PC-9 (cell line): ENCODE data around the gene DHCR7. TPM values are rescaled to one million over a fixed set of nuclear protein-coding genes. Genes with fewer than 3 reads are reported as not detected.

Experiments used
- BruUV-seq: library from RNA; stranded (reverse); fragments of 400-500 nt; replicated peaks from 2 replicates; lab custom pipeline; 2021; lab: Mats Ljungman, UMichigan
- CTCF ChIA-PET: fragments of 300-600 bp; sonication (Branson Sonifier 250); formaldehyde crosslinking; loops from one replicate; lab custom pipeline; 2022; ENCODE audit warnings: antibody characterized with exemption; lab: Charles Lee
- POLR2A ChIA-PET: fragments of 300-600 bp; sonication (Branson Sonifier 250); formaldehyde crosslinking; loops from one replicate; lab custom pipeline; 2022; ENCODE audit warnings: antibody characterized with exemption; ENCODE audit not compliant: unreplicated experiment; lab: Charles Lee
- DNase-seq, 2 experiments: peaks; one replicate each; pipeline versions ENCODE4 v3.0.0 to v3.0.0-alpha.2; 2015 to 2022; ENCODE audit warnings: mixed read lengths in 1 of 2
- H2AFZ ChIP-seq: fragments of 200-600 bp; sonication (generic); 2 replicates; pipeline ENCODE4 v1.8.1; 2017; ENCODE audit warnings: antibody characterized with exemption
- H3F3A ChIP-seq: fragments of 200-600 bp; sonication (generic); 2 replicates; pipeline ENCODE4 v1.8.1; 2017; ENCODE audit warnings: antibody characterized with exemption, mild to moderate bottlenecking, low read depth; ENCODE audit not compliant: insufficient read depth
- H3K27ac ChIP-seq: fragments of 200-600 bp; sonication (generic); 2 replicates; pipeline ENCODE4 v1.6.1; 2016; ENCODE audit warnings: mixed run types
- H3K27me3 ChIP-seq: fragments of 200-600 bp; sonication (generic); 2 replicates; pipeline ENCODE4 v1.6.1; 2016; ENCODE audit warnings: low read depth, mixed run types; ENCODE audit not compliant: insufficient read depth
- H3K36me3 ChIP-seq: fragments of 200-600 bp; sonication (generic); 2 replicates; pipeline ENCODE4 v1.6.1; 2016; ENCODE audit warnings: low read depth, mixed run types
- H3K4me1 ChIP-seq: fragments of 200-600 bp; sonication (generic); replicated peaks from 2 replicates; pipeline ENCODE4 v1.6.1; 2016; ENCODE audit warnings: mixed run types; ENCODE audit not compliant: insufficient read depth
- H3K4me2 ChIP-seq: fragments of 200-600 bp; sonication (generic); 2 replicates; pipeline ENCODE4 v1.6.1; 2017; ENCODE audit warnings: mixed run types
- H3K4me3 ChIP-seq: fragments of 200-600 bp; sonication (generic); 2 replicates; pipeline ENCODE4 v1.6.1; 2016; ENCODE audit warnings: mixed run types
- H3K79me2 ChIP-seq: fragments of 200-600 bp; sonication (generic); 2 replicates; pipeline ENCODE4 v1.6.1; 2017; ENCODE audit warnings: low read depth, mixed run types
- H3K9me2 ChIP-seq: fragments of 200-600 bp; sonication (generic); 2 replicates; pipeline ENCODE4 v1.8.1; 2017; ENCODE audit warnings: mild to moderate bottlenecking; ENCODE audit not compliant: insufficient read depth
- H3K9me3 ChIP-seq: fragments of 200-600 bp; sonication (generic); 2 replicates; pipeline ENCODE4 v1.8.1; 2016; ENCODE audit warnings: low read depth; ENCODE audit not compliant: insufficient read depth
- H4K20me1 ChIP-seq: fragments of 200-600 bp; sonication (generic); 2 replicates; pipeline ENCODE4 v1.8.1; 2017; ENCODE audit not compliant: insufficient read depth
- CTCF ChIP-seq: fragments of 200-600 bp; sonication (generic); conservative IDR thresholded peaks from 2 replicates; pipeline ENCODE4 v1.6.1; 2017; ENCODE audit warnings: mixed run types, antibody characterized with exemption, mild to moderate bottlenecking, moderate library complexity
- EZH2 ChIP-seq: fragments of 200-600 bp; sonication (generic); IDR thresholded peaks from 2 replicates; pipeline ENCODE4 v1.8.0; 2017; ENCODE audit warnings: antibody characterized with exemption, low read depth
- intact Hi-C: fragments of 100-400 bp; cut with micrococcal nuclease; formaldehyde crosslinking; loops from one replicate; pipeline ENCODE4 v1.10.0; 2022; ENCODE audit not compliant: unreplicated experiment
- total RNA-seq: library from RNA; stranded (reverse); gene quantifications from 2 replicates; pipeline ENCODE4 v1.2.3, GENCODE V29; 2021

Gene DHCR7
- total RNA-seq, 1 experiment from 2014 or later = 311 TPM

- Histone ChIP-seq H2AFZ (no peak overlapping the region), H3K9me3 (no peaks in the 10 kb centered on the region), H3F3A (no peaks in the 10 kb centered on the region), H3K4me3 (no peak overlapping the region), H3K9me2 (no peaks in the 10 kb centered on the region), H4K20me1 (no peaks in the 10 kb centered on the region), H3K4me1 (no peaks in the 10 kb centered on the region), H3K27ac (no peak overlapping the region), H3K79me2 (no peaks in the 10 kb centered on the region), H3K36me3 (no peaks in the 10 kb centered on the region), H3K4me2 (no peak overlapping the region), H3K27me3 (peaks cover 73% of the 10 kb centered on the region)
- POLR2A ChIA-PET = no interaction called here
- no peak for DNase-seq
- TF ChIP-seq EZH2 (no peak), CTCF (no peak)
- CTCF ChIA-PET = no interaction called here
- BruUV-seq = no TSS peak
- intact Hi-C loops = no loop called here
Observed at GRCh38 chr11:71397961-71398360, 50.2 kb downstream of the DHCR7 start.

GRCh38 chr11:71397331-71397860 lies 50.8 kb downstream of the DHCR7 start:
- Histone ChIP-seq H3F3A (no peaks in the 10 kb centered on the region), H3K27ac (no peak overlapping the region), H4K20me1 (no peaks in the 10 kb centered on the region), H3K27me3 (peaks cover 74% of the 10 kb centered on the region), H3K4me2 (no peak overlapping the region), H3K9me2 (no peaks in the 10 kb centered on the region), H3K4me1 (no peaks in the 10 kb centered on the region), H2AFZ (no peak overlapping the region), H3K4me3 (no peak overlapping the region), H3K9me3 (no peaks in the 10 kb centered on the region), H3K79me2 (no peaks in the 10 kb centered on the region), H3K36me3 (no peaks in the 10 kb centered on the region)
- intact Hi-C loops = no loop called here
- no peak for TF ChIP-seq EZH2
- TF ChIP-seq CTCF = no peak
- ChIA-PET CTCF (no interaction called here), POLR2A (no interaction called here)
- DNase-seq = no peak
- BruUV-seq = no TSS peak

- no peaks in the 10 kb centered on the region for H3F3A ChIP-seq
- no peak overlapping the region for H3K4me3 ChIP-seq
- no peak for DNase-seq
- H3K36me3 ChIP-seq = no peaks in the 10 kb centered on the region
- H3K4me2 ChIP-seq = no peak overlapping the region
- H3K79me2 ChIP-seq = no peaks in the 10 kb centered on the region
- no peak for TF ChIP-seq EZH2
- no TSS peak for BruUV-seq
- H3K9me2 ChIP-seq = no peaks in the 10 kb centered on the region
- H2AFZ ChIP-seq = no peak overlapping the region
- ChIA-PET POLR2A (no interaction called here), CTCF (no interaction called here)
- H4K20me1 ChIP-seq = no peaks in the 10 kb centered on the region
- H3K4me1 ChIP-seq = no peaks in the 10 kb centered on the region
- intact Hi-C loops = no loop called here
- H3K27me3 ChIP-seq = peaks cover 77% of the 10 kb centered on the region
- H3K27ac ChIP-seq = no peak overlapping the region
- no peaks in the 10 kb centered on the region for H3K9me3 ChIP-seq
Observed at GRCh38 chr11:71396548-71397123, 51.6 kb downstream of the DHCR7 start.

GRCh38 chr11:71395774-71396173 lies 52.4 kb downstream of the DHCR7 start:
- no peaks in the 10 kb centered on the region for H3K4me1 ChIP-seq
- BruUV-seq = no TSS peak

More at GRCh38 chr11:71395774-71396173, 52.4 kb downstream of the DHCR7 start:
- H3F3A ChIP-seq = no peaks in the 10 kb centered on the region
- no peak overlapping the region for H3K4me3 ChIP-seq
- no peaks in the 10 kb centered on the region for H3K79me2 ChIP-seq
- H2AFZ ChIP-seq = no peak overlapping the region
- intact Hi-C loops = no loop called here
- H4K20me1 ChIP-seq = no peaks in the 10 kb centered on the region
- CTCF ChIA-PET = no interaction called here
- H3K27ac ChIP-seq = no peak overlapping the region
- H3K36me3 ChIP-seq = no peaks in the 10 kb centered on the region
- no peaks in the 10 kb centered on the region for H3K9me2 ChIP-seq
- H3K9me3 ChIP-seq = no peaks in the 10 kb centered on the region
- no peak overlapping the region for H3K4me2 ChIP-seq
- H3K27me3 ChIP-seq = peaks cover 77% of the 10 kb centered on the region
- POLR2A ChIA-PET = no interaction called here
- TF ChIP-seq EZH2 (no peak), CTCF (no peak)
- DNase-seq = no peak
